Osteoblast (primary cell): ENCODE data around the gene GALNT9. TPM values are rescaled to one million over a fixed set of nuclear protein-coding genes. Genes with fewer than 3 reads are reported as not detected.

Source experiments
- DNase-seq: peaks from one replicate; pipeline ENCODE4 v3.0.0; 2011; ENCODE audit warnings: low spot score, mixed read lengths; ENCODE audit not compliant: insufficient read length; ENCODE audit errors: missing footprints
- H2AFZ ChIP-seq: 2 replicates; pipeline ENCODE4 v1.6.0; 2011; ENCODE audit warnings: mild to moderate bottlenecking, low read length
- H3K27ac ChIP-seq: 2 replicates; pipeline ENCODE4 v1.5.1; 2011; ENCODE audit warnings: mild to moderate bottlenecking, low read depth, low read length, moderate library complexity
- H3K27me3 ChIP-seq: 2 replicates; pipeline ENCODE4 v1.6.0; 2012; ENCODE audit warnings: mild to moderate bottlenecking, control low read depth, inconsistent platforms, low read length, moderate library complexity; ENCODE audit not compliant: insufficient read depth
- H3K36me3 ChIP-seq: 2 replicates; pipeline ENCODE4 v1.5.1; 2011; ENCODE audit warnings: mild to moderate bottlenecking, low read length, control low read depth, moderate library complexity; ENCODE audit not compliant: insufficient read depth
- H3K4me1 ChIP-seq: 2 replicates; pipeline ENCODE4 v1.5.1; 2011; ENCODE audit warnings: mild to moderate bottlenecking, low read length, control low read depth, moderate library complexity; ENCODE audit not compliant: insufficient read depth
- H3K4me2 ChIP-seq: 2 replicates; pipeline ENCODE4 v1.6.0; 2011; ENCODE audit warnings: mild to moderate bottlenecking, low read length; ENCODE audit not compliant: insufficient read depth
- H3K4me3 ChIP-seq: fragments of 200-600 bp; sonication (generic); 3 replicates; pipeline ENCODE4 v1.5.1; 2012; ENCODE audit warnings: mild to moderate bottlenecking, low read length, inconsistent platforms; ENCODE audit not compliant: insufficient read depth
- H3K79me2 ChIP-seq: 2 replicates; pipeline ENCODE4 v1.6.0; 2012; ENCODE audit warnings: mild to moderate bottlenecking, low read length, control low read depth, inconsistent platforms; ENCODE audit not compliant: insufficient read depth
- H3K9me3 ChIP-seq: 2 replicates; pipeline ENCODE4 v1.5.1; 2011; ENCODE audit warnings: low read depth, low read length, control low read depth
- H4K20me1 ChIP-seq: 2 replicates; pipeline ENCODE4 v1.6.0; 2012; ENCODE audit warnings: mild to moderate bottlenecking, low read length, control low read depth; ENCODE audit not compliant: insufficient read depth
- total RNA-seq: library from RNA; depleted of rRNA; stranded (reverse); fragments of >200 nt; gene quantifications from 2 replicates; pipeline ENCODE4 v1.2.3, GENCODE V29; 2012
- TF ChIP-seq, protein P1 (sequence below): IDR thresholded peaks from 2 replicates; pipeline ENCODE4 v1.5.1; 2011; ENCODE audit warnings: mild to moderate bottlenecking, low read depth, low read length, moderate library complexity; ENCODE audit errors: extremely low read depth

Gene GALNT9
- total RNA-seq, 1 donor = 0.36 TPM

GRCh38 chr12:132218527-132218875 is 110.9 kb downstream of the GALNT9 start:
- no peaks in the 10 kb centered on the region for H4K20me1 ChIP-seq
- no peaks in the 10 kb centered on the region for H3K27me3 ChIP-seq
- H3K4me1 ChIP-seq = no peaks in the 10 kb centered on the region
- no peak for DNase-seq
- no peaks in the 10 kb centered on the region for H3K36me3 ChIP-seq
- H2AFZ ChIP-seq = no peak overlapping the region
- H3K27ac ChIP-seq = no peak overlapping the region
- TF ChIP-seq, protein P1, sequence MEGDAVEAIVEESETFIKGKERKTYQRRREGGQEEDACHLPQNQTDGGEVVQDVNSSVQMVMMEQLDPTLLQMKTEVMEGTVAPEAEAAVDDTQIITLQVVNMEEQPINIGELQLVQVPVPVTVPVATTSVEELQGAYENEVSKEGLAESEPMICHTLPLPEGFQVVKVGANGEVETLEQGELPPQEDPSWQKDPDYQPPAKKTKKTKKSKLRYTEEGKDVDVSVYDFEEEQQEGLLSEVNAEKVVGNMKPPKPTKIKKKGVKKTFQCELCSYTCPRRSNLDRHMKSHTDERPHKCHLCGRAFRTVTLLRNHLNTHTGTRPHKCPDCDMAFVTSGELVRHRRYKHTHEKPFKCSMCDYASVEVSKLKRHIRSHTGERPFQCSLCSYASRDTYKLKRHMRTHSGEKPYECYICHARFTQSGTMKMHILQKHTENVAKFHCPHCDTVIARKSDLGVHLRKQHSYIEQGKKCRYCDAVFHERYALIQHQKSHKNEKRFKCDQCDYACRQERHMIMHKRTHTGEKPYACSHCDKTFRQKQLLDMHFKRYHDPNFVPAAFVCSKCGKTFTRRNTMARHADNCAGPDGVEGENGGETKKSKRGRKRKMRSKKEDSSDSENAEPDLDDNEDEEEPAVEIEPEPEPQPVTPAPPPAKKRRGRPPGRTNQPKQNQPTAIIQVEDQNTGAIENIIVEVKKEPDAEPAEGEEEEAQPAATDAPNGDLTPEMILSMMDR = no peak
- no peak overlapping the region for H3K4me2 ChIP-seq
- H3K79me2 ChIP-seq = no peaks in the 10 kb centered on the region
- H3K4me3 ChIP-seq = no peak overlapping the region
- no peaks in the 10 kb centered on the region for H3K9me3 ChIP-seq

DNA sequence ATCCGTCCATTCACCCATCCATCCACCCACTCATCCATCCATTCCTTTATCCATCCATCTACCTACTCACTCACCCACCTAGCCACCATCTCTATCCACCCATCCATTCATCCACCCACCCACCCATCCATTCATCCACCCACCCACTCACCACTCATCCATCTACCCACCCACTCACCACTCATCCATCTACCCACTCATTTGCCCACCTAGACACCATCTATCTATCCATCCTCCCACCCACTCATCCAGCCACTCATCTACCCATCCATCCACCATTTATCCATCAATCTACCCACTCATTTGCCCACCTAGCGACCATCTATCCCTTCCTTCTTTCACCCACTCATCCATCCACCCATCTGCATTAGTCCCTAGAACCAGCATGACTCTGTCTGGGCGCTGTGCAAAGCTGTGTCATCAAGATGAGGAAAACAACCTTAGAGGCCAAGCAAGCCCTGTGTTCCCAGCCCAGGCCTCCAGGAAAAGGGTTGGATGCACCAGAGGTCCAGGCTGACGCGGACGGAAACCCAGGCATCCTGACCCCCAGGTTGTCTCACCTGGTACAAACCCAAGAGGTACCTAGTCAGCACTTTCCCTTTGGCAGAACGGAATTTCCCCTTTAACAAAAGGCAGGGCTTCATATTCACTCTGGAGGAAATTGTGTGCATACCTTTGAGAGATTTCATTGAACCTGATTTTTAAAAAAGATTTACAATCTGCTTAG is 111.4 kb downstream of the GALNT9 start:
- no peak for DNase-seq
- Histone ChIP-seq H3K79me2 (no peaks in the 10 kb centered on the region), H2AFZ (no peak overlapping the region), H3K9me3 (no peaks in the 10 kb centered on the region), H4K20me1 (no peaks in the 10 kb centered on the region), H3K4me1 (no peaks in the 10 kb centered on the region), H3K36me3 (no peaks in the 10 kb centered on the region), H3K27me3 (no peaks in the 10 kb centered on the region), H3K4me2 (no peak overlapping the region), H3K27ac (no peak overlapping the region), H3K4me3 (no peak overlapping the region)
- TF ChIP-seq, protein P1 = no peak

DNA sequence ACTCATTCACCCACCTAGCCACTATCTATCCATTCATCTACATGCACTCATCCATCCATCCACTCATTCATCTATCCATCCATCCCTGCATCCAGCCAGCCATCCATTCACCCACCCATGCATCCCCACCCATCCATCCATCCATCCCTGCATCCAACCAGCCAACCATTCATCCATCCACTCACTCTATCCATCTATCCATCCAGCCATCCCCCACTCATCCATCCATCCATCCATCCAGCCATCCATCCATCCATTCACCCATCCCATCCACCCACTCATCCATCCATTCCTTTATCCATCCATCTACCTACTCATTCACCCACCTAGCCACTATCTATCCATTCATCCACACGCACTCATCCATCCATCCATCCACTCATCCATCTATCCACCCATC is 112.0 kb downstream of the GALNT9 start:
- Histone ChIP-seq H3K4me1 (no peaks in the 10 kb centered on the region), H4K20me1 (no peaks in the 10 kb centered on the region), H2AFZ (no peak overlapping the region), H3K27ac (no peak overlapping the region), H3K4me2 (no peak overlapping the region), H3K79me2 (no peaks in the 10 kb centered on the region), H3K36me3 (no peaks in the 10 kb centered on the region), H3K27me3 (no peaks in the 10 kb centered on the region), H3K4me3 (no peak overlapping the region), H3K9me3 (no peaks in the 10 kb centered on the region)
- DNase-seq = no peak
- TF ChIP-seq, protein P1 = no peak

DNA sequence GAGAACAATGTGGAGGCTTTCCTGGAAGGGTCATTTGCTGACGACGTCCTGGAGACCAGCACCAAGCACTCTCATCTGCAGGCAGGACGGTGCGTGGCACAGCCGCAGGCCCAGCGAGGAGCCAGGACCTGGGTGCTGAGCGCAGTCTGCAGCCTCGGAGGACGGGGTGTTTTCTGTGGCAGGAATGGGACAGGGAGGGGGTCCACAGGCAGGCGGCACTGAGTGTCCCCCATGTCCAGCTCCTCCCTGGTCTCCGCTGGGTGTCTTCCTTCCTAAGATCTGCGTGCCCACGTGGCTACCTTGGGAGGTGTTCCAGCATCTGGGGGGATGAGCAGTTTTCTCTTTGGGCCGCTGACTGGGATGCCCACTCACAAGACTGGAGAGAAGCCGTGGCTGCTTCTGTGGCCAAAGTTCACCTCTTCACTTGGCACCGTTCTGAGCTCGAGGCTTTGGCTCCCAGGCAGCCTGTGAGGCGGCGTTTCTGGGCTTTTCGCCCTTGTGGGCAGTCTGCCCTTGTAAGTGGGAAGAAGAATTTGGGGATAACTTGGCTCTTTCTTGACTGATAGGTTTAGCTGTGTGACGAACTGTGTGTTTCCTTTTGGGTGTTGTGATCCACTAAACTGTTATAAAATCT is 112.9 kb downstream of the GALNT9 start:
- TF ChIP-seq, protein P1 = no peak
- Histone ChIP-seq H3K27ac (no peak overlapping the region), H3K4me1 (no peaks in the 10 kb centered on the region), H3K36me3 (no peaks in the 10 kb centered on the region), H4K20me1 (no peaks in the 10 kb centered on the region), H3K4me3 (no peak overlapping the region), H3K9me3 (no peaks in the 10 kb centered on the region), H3K79me2 (no peaks in the 10 kb centered on the region), H3K4me2 (no peak overlapping the region), H2AFZ (no peak overlapping the region), H3K27me3 (no peaks in the 10 kb centered on the region)
- no peak for DNase-seq
